C1 segment of cervical spinal cord (tissue), 14 donors: Measurements from ENCODE around the gene CPLX3.

ENCODE experiments used
- DNase-seq, 14 donors: peaks; one replicate each; lab custom pipeline; 2025; lab: John Stamatoyannopoulos, UW

CPLX3 gene

DNA sequence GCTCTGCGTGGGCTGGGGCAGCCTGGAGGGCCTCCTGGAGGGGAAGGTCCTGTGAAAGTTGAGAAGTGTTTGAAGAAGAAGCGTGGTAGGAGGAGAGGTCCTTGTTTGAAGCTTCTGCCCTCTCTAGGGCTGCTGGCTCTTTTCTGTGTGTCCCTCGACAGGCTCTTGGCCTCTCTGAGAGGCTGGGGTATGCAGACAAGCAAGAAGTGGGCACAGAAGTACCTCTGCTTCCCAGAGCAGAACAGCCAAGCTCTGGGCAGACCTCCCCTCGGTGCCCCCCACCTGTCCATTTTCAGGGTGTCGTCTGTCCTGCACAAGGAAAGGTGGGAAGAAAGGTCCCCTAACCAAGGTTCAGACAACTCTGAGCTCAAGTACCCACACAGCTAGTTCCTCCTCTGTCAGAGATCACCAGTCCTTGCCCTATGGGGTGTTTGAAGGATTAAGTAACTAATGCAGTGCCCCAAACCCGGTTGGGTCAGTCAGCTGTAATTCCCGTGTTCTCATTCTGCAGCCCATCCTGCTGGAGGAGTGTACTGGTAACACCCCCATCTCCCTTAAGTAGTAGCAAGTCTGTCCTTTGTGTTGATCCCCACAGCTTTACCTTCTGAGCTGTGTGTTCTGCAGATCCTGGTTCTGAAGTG is 38.3 kb upstream of the CPLX3 start:
- DNase-seq = no peak

GRCh38 chr15:74788683-74789151 is 37.7 kb upstream of the CPLX3 start:
- DNase-seq = no peak

GRCh38 chr15:74789171-74789631 is 37.2 kb upstream of the CPLX3 start:
- no peak for DNase-seq

DNA sequence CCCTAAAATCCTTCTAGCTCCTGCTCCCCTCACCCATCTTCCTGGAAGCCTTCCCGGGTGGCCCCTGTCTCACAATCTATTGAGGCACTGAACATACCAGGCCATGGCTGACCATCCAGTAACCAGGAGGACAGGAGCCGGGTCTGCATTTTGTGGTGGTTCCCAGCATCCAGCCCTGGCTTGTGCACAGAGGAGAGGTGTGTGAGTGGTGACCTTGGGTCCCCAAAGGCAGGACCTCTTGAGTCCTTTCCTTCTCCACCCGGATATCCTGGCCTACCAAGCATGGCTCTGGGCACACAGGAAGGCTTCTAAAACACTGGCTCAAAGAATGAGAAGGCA is 36.7 kb upstream of the CPLX3 start:
- DNase-seq = no peak

DNA sequence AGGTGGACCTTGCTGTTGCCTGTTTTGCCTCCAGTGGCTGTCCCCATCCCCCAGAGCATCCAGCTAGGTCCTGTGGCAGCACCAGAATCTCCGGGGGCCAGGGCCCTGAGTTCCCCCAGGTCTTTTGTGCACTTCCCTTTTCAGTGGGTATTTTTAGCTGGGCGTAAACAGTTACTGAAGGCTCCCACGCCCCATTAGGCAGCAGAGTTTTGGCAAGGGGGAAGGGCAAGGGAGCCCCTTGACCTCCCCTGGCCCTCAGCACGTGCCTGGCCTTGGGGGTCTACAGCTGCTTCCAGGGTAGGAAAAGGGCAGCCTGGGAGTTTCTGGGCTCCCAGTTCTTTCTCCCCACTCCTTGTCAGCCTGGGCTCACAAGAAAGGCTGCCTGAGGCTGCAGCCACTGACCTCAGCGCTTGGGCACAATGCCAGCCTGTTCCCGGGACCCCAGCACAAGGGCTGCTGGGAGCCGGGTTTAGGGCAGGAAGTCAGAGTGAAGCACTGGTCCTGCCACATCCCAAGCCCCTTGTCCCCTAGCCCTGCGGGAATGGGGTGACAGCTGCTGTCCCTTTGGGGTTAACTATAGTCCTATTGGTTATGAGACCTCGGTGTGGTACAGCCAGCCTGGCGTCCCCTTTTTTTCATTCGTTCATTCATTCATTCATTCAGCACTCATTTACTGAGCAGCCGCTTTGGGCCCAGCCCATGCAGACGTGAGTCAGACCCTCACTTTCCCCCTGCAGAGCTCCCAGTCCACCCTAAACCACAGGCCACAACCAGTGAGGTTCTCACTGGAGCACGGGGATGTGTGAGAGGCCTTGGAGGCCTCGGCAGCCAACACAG is 36.1 kb upstream of the CPLX3 start:
- DNase-seq = peak in 12 of 14 donors; percentile 34 to 87 (median 70)

GRCh38 chr15:74791007-74791406 is 35.4 kb upstream of the CPLX3 start:
- no peak for DNase-seq

DNA sequence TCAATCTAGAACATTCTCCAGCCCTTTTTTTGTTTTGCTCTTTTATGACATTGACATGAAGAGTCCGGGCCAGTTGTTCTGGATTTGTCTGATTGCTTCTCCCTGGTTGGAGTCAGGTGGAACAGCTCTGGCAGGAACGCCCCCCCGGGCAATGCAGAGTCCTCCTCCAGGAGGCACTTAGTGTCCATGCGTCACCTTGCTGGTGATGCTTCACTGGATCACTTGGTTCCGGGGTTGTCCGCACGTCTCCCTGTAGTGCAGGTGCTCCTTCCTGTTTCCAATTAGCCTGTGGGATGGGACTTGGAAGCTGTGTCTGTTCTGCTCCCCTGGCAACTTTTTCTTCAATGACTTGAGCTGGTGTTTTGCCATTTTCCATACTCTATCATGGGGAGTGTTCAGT is 34.8 kb upstream of the CPLX3 start:
- DNase-seq = peak in 1 of 14 donors; percentile 41

- no peak for DNase-seq
Measured at GRCh38 chr15:74792227-74793016, 34.0 kb upstream of the CPLX3 start.

DNA sequence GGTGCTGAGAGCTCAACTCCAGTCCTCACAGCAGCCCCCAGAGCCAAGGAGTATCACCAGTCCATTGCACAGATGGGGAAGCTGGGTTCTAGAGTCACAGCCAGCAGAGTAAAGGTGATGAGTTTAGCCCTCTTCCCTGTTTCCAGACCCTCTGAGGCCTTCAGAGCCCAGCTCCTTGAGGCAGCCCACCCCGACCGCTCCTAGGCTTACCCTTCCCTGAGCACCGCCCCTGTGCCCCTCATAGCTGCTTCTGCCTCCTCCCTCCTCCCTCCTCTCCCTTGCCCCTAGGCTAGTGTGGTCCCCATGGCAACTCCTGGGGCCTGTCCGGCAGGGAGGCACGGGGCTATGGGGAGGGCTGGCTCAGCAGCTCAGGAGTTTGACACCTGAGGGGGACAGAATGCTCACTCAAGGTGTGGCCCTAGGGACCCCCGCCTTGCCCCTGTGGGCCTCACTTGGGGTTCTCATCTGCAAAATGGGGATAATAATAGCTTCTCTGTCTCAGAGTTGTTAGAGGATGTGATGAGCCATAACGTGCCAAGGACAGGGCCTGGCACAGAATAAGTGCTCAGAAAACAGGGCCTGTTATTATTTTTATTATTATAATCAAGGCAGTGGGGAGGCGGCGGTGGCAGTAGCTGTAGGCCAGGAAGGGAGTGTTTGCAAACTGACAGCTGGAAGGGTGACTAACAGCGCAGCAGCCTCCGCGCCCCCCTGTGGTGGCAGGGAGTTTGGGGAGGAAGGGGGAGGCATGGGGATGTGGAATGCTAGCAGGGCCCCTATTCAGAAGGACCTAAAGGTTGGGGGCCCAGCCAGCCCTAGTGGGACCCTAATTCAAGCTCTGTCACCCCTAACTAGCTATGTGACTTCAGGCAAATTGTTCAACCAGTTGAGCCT is 33.0 kb upstream of the CPLX3 start:
- DNase-seq = no peak

DNA sequence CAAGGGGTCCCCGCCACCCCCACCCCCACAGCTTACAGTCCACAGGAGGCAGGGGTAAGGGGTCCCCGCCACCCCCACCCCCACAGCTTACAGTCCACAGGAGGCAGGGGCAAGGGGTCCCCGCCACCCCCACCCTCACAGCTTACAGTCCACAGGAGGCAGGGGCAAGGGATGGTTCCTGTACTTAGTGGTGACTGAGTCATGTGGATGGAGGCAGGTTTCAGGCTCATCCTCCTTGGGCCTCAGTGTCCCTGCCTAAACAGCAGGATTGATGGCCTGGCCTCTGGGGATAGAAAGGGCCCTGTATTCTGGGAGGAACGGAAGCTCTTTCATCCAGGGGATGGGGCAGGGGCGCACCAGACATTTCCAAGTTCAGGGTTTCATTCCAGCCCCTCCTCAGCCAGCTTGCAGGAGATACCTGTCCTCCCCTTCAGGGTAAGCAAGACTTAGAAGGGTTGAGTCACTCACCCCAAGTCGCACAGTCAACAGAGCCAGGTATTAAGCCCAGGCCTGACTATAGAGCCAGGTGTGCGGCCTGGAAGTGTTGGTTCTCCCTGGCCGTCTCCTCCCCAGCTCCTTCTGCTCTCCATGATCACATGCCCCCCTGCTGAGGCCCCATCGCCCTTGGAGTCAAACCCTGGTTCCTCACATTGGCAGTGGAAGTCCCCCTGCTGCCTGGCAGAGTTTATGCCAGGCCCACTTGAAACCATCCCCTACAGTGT is 32.0 kb upstream of the CPLX3 start:
- peak in 1 of 14 donors; percentile 19 for DNase-seq

GRCh38 chr15:74794970-74795349 is 31.5 kb upstream of the CPLX3 start:
- DNase-seq = no peak

GRCh38 chr15:74795966-74796625 is 30.3 kb upstream of the CPLX3 start:
- DNase-seq = no peak

- DNase-seq = peak in 1 of 14 donors; percentile 91
Measured at GRCh38 chr15:74798388-74799254, 27.8 kb upstream of the CPLX3 start.

- peak in 1 of 14 donors; percentile 35 for DNase-seq
Measured at GRCh38 chr15:74799255-74799855, 27.1 kb upstream of the CPLX3 start.

- peak in 12 of 14 donors; percentile 25 to 79 (median 58) for DNase-seq
Measured at GRCh38 chr15:74799856-74800558, 26.4 kb upstream of the CPLX3 start.

DNA sequence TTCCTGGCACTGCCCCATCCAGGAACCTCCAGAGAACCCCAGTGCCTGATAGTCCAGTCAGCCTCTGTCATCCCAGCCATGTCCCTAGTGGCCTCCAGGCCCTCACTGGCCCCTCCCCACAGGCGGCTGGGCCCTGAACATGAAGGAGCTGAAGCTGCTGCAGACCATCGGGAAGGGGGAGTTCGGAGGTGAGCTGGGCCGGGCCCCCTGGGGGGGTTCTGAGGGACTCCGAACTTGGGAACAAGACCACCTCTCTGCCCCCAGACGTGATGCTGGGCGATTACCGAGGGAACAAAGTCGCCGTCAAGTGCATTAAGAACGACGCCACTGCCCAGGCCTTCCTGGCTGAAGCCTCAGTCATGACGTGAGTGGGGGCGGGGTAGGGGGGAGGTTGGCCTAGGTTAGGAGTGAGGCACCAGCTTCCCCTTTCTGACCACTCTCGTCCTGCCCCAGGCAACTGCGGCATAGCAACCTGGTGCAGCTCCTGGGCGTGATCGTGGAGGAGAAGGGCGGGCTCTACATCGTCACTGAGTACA is 25.8 kb upstream of the CPLX3 start:
- DNase-seq = peak in 1 of 14 donors; percentile 31

- DNase-seq = no peak
Measured at GRCh38 chr15:74801311-74801997, 25.0 kb upstream of the CPLX3 start.
